Esophagus (tissue), 2 donors: ENCODE results near the gene CHD5. TPM values are rescaled to one million over a fixed set of nuclear protein-coding genes. Genes with fewer than 3 reads are reported as not detected.

Source experiments
- H3K27ac ChIP-seq, 2 donors: one replicate each; pipeline ENCODE4 v1.5.1; 2013; ENCODE audit warnings: low read depth in 2 of 2, mild to moderate bottlenecking in 2 of 2, inconsistent platforms in 1 of 2, low read length in 1 of 2, moderate library complexity in 1 of 2
- H3K27me3 ChIP-seq, 2 donors: one replicate each; pipeline ENCODE4 v1.6.1; 2013; ENCODE audit warnings: low read length in 2 of 2, control low read depth in 1 of 2, mild to moderate bottlenecking in 1 of 2; ENCODE audit not compliant: insufficient read depth in 2 of 2, control insufficient read depth in 1 of 2
- H3K36me3 ChIP-seq, 2 donors: one replicate each; pipeline ENCODE4 v1.6.1; 2013; ENCODE audit warnings: low read length in 1 of 2; ENCODE audit not compliant: control insufficient read depth in 2 of 2, insufficient read depth in 2 of 2
- H3K4me1 ChIP-seq, 2 donors: one replicate each; pipeline ENCODE4 v1.6.1; 2013; ENCODE audit warnings: low read length in 1 of 2; ENCODE audit not compliant: control insufficient read depth in 2 of 2, insufficient read depth in 2 of 2
- H3K4me3 ChIP-seq, 2 donors: one replicate each; pipeline ENCODE4 v1.5.1; 2013; ENCODE audit warnings: low read length in 2 of 2, mild to moderate bottlenecking in 2 of 2, low read depth in 1 of 2, moderate library complexity in 1 of 2
- H3K9me3 ChIP-seq, 2 donors: one replicate each; pipeline ENCODE4 v1.6.1; 2013; ENCODE audit warnings: mild to moderate bottlenecking in 2 of 2, low read depth in 1 of 2, low read length in 1 of 2, moderate library complexity in 1 of 2; ENCODE audit not compliant: control insufficient read depth in 2 of 2, insufficient read depth in 1 of 2
- WGBS, 2 donors: extraction: QIAGEN DNeasy Blood & Tissue Kit; methylation state at CpG; one replicate each; pipeline ENCODE4 v1.1.7; 2013; 5-methylcytosine and 5-hydroxymethylcytosine counted together
- polyA plus RNA-seq, 2 donors: library from polyadenylated mRNA; stranded (reverse); fragments of 200-250 nt; gene quantifications; one replicate each; pipeline ENCODE4 v1.2.3, GENCODE V29; 2013
- donor health status: healthy with polysubstance abuse.
- donor health status: Bipolar disorder and iron deficiency.

Gene CHD5
- polyA plus RNA-seq, 2 donors = 0.16 to 0.26 TPM

DNA sequence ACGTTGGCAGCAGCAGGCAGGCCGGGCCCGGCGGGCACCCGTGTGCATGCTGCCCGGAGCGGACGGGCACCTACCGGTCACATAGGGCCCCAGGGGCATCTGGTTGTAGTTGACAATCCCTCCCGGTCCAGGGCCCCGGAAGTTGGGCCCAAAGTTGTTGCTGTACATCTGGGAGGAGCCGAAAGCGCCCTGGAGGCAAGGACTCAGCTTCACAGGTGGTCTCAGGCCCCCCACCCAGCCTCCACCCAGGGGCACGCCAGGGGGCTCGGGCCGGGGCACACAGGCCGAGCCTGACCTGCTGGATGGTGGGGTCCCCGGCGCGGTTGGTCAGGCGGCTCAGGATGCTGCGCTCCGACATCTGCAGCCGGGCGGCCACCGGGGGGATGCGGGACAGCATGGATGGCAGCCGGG lies 73.8 kb downstream of the CHD5 start:
- 88 to 93% methylated on average over 28 of the region's 28 CpGs for WGBS, 2 donors
- no peaks in the 10 kb centered on the region for H3K9me3 ChIP-seq

GRCh38 chr1:6105763-6106162 lies 74.4 kb downstream of the CHD5 start:
- no peaks in the 10 kb centered on the region for H3K36me3 ChIP-seq
- H3K4me3 ChIP-seq = no peak overlapping the region
- H3K9me3 ChIP-seq = no peaks in the 10 kb centered on the region
- peaks cover 0 to 3% of the 10 kb centered on the region in 2 donors for H3K4me1 ChIP-seq
- no peaks in the 10 kb centered on the region for H3K27me3 ChIP-seq
- H3K27ac ChIP-seq = no peak overlapping the region
- 72 to 73% methylated on average over 7 of the region's 7 CpGs for WGBS, 2 donors

More for the DNA sequence above, 73.8 kb downstream of the CHD5 start:
- Histone ChIP-seq H3K36me3 (no peaks in the 10 kb centered on the region), H3K27ac (no peak overlapping the region), H3K27me3 (no peaks in the 10 kb centered on the region), H3K4me1 (peaks cover 0 to 3% of the 10 kb centered on the region in 2 donors), H3K4me3 (no peak overlapping the region)

DNA sequence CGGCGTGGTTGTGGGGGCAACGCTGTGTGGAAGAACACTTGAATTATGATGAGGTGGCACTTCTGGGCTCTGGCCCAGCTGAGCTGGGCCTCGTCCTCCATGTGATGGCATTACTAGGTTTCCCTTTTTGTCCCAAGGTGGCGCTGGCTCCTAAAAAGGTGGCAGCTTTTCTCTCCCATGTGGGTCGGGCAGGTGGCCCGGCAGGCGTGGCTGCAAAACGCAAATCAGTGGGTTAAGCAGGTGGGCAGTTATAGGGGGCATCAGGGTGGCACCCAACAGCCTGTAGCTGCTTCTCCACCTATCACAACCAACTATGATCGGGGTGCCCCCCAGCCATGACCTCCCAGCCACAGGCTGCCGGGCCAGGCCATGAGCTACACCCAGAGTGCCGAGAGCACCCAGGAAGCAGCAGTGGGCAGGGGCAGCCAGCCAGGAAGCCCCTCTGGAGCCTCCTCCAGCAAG lies 74.9 kb downstream of the CHD5 start:
- Histone ChIP-seq H3K9me3 (no peaks in the 10 kb centered on the region), H3K27me3 (no peaks in the 10 kb centered on the region), H3K4me3 (no peak overlapping the region), H3K27ac (no peak overlapping the region), H3K36me3 (no peaks in the 10 kb centered on the region), H3K4me1 (peaks cover 0 to 3% of the 10 kb centered on the region in 2 donors)
- WGBS, 2 donors = 56 to 63% methylated on average over 12 of the region's 12 CpGs

- H3K4me3 ChIP-seq = no peak overlapping the region
- no peak overlapping the region for H3K27ac ChIP-seq
- H3K9me3 ChIP-seq = no peaks in the 10 kb centered on the region
- no peaks in the 10 kb centered on the region for H3K36me3 ChIP-seq
- WGBS, 2 donors = 68 to 69% methylated on average over 9 of the region's 9 CpGs
- H3K27me3 ChIP-seq = no peaks in the 10 kb centered on the region
- H3K4me1 ChIP-seq = peaks cover 2 to 3% of the 10 kb centered on the region in 2 donors
Observed at GRCh38 chr1:6104631-6105030, 75.5 kb downstream of the CHD5 start.

- no peak overlapping the region for H3K4me3 ChIP-seq
- peaks cover 2 to 3% of the 10 kb centered on the region in 2 donors for H3K4me1 ChIP-seq
- no peaks in the 10 kb centered on the region for H3K27me3 ChIP-seq
- H3K36me3 ChIP-seq = no peaks in the 10 kb centered on the region
- no peak overlapping the region for H3K27ac ChIP-seq
- 68 to 70% methylated on average over 13 of the region's 13 CpGs for WGBS, 2 donors
- H3K9me3 ChIP-seq = no peaks in the 10 kb centered on the region
Observed at GRCh38 chr1:6103854-6104530, 76.1 kb downstream of the CHD5 start.

GRCh38 chr1:6103111-6103853 lies 76.8 kb downstream of the CHD5 start:
- H3K4me3 ChIP-seq = no peak overlapping the region
- H3K27me3 ChIP-seq = no peaks in the 10 kb centered on the region
- H3K27ac ChIP-seq = no peak overlapping the region
- H3K4me1 ChIP-seq = peaks cover 2 to 3% of the 10 kb centered on the region in 2 donors
- no peaks in the 10 kb centered on the region for H3K36me3 ChIP-seq
- 65 to 68% methylated on average over 21 to 22 of the region's 22 CpGs for WGBS, 2 donors
- H3K9me3 ChIP-seq = no peaks in the 10 kb centered on the region

DNA sequence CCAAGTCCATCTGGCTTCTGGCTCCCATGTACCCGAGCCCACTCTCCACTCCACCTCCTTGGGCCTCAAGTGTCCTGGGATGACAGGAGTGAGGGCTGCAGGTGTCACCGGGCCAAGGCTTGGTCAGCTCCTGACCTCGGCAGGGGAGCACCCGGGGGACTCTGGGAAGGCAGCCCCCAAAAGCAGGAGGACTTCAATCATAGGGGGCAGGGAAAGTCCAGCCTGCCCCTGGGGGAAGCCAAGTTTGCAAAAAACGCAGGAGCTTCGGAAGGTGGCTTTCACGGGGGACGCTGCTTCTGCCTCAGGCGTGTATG lies 77.6 kb downstream of the CHD5 start:
- peaks cover 0 to 2% of the 10 kb centered on the region in 2 donors for H3K4me1 ChIP-seq
- no peaks in the 10 kb centered on the region for H3K27me3 ChIP-seq
- no peak overlapping the region for H3K4me3 ChIP-seq
- H3K9me3 ChIP-seq = no peaks in the 10 kb centered on the region
- no peak overlapping the region for H3K27ac ChIP-seq
- H3K36me3 ChIP-seq = no peaks in the 10 kb centered on the region
- 69 to 76% methylated on average over 9 of the region's 9 CpGs for WGBS, 2 donors

GRCh38 chr1:6101826-6102531 lies 78.1 kb downstream of the CHD5 start:
- no peaks in the 10 kb centered on the region for H3K27me3 ChIP-seq
- no peaks in the 10 kb centered on the region for H3K36me3 ChIP-seq
- no peak overlapping the region for H3K4me3 ChIP-seq
- WGBS, 2 donors = 30% methylated on average over 20 to 25 of the region's 25 CpGs
- H3K4me1 ChIP-seq = peaks cover 0 to 2% of the 10 kb centered on the region in 2 donors
- H3K27ac ChIP-seq = no peak overlapping the region
- H3K9me3 ChIP-seq = no peaks in the 10 kb centered on the region

DNA sequence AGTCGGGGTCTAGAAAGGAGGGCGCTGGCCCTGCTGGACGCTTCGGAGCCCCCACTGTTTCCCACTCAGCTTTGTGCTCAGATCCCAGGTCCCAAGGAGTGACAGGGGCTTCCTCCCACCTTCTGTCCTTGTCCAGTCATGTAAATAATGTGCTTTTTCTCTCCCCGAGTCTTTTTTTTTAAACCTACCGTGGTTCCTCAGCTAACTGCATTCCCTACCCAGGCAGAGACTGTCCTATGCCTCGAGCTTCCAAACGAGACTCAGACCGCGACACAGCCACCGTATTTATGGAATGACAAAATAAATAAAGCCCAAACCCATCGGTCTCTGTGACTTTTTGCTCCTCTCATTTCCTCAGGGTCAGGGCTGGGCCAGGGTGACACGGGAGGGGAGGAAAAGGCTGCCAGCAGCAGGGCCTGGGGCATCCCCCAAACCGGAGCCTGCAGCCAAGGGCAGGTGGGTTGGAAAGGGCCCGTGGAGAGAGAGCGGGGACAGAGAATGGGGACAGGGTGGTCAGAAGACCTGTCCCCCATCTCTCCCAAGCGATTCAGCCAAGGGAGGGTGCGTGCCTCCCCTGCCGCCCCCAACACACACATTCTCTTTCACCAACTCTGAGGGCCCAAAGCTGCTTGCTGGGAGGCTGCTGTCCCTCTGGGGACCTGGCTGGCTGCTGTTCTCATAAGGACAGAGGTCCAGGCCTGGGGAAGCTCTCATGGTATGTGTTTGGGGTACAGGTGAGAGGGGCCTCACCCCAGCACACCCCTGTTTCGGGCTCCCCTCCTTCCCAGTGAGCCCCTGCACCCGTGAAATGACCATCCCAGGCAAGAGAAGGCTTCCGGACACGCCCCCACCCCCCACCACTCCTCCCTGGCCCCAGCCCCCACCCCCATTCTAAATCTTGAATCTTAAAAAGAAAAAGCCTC lies 79.0 kb downstream of the CHD5 start:
- Histone ChIP-seq H3K4me3 (no peak overlapping the region), H3K27ac (no peak overlapping the region), H3K4me1 (peaks cover 0 to 2% of the 10 kb centered on the region in 2 donors), H3K9me3 (no peaks in the 10 kb centered on the region), H3K27me3 (no peaks in the 10 kb centered on the region), H3K36me3 (peaks cover 0 to 2% of the 10 kb centered on the region in 2 donors)
- 51 to 52% methylated on average over 23 of the region's 23 CpGs for WGBS, 2 donors
